Stimulated activated CD4-positive, alpha-beta T cell treated with anti-CD3 and anti-CD28 coated beads, Interleukin-15, amount 100 ng/mL, for 1 hour (primary cell): ENCODE data around the gene ASF1A.

ENCODE experiments used
- DNase-seq, 2 donors: peaks; one replicate each; pipeline ENCODE4 v3.0.0-alpha.2; 2020; ENCODE audit warnings: low read depth in 1 of 2, low spot score in 1 of 2

The ASF1A gene

DNA sequence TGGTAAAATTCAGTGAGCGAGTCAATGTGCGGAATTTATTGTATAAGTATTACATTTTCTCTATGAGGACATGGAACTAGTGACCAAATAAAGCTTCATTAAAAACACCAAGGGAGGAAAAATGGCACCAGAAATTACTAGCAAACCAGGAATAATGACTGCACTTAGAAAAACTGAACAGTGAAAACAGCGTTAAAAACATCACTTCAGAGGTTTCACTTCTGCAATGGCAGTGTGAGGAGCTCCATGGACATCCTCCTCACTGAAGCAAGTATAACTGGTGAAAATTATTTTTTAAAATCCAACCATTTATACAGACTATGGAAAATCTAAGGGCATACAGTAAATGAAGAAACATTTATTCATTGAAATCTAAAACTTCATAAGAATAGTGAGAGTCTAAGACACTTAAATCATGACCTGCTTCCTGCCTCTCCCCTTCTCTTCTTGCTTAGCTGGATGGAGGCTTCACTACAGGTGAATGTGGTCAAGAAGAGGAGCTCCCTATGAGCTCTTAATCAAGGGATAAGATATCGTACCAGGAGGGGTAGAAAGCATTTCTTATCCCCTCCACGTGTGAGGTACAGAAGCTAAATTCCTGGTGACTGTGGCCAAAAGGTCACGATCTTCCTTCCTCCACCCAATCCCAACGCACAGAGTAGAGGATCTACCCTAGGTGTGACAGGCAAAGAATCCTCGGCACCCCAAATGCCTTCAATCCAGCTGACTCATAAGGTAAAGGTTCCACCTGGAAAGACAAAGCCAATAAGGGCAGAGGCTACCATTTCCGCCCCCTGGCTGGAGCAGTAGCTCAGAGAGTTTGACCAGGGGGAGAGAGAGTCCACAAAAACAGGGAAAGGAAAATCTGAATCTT is 12.3 kb upstream of the ASF1A start:
- DNase-seq: no peak

DNA sequence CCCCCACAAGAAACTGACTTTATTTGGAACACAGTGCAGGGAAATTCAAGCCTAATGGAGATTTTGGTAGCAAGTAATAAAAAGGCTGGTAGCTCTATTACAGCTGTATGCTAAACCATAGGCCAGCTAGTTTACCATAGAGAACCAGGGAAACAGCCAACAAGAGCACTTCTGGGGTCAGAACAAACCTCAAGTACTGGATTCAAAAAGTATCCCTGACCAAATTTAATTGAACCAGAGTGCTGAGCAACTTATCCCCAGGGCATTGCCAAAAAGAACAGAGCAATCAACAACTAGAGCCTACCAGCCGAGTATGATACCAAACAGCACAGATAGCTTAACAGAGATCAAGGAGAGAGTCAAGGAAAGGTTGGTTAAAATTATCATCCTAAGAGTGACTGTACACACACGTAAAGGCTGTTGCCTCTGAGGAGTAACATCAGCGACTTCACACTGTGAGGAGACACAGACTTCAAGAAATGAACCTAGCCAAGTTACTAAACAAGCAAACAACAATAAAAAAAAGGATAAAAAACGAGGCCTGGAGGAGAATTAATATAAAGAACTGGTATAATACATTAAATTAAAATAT is 11.5 kb upstream of the ASF1A start:
- no peak for DNase-seq

GRCh38 chr6:118886641-118887040 is 7.3 kb upstream of the ASF1A start:
- no peak for DNase-seq

DNA sequence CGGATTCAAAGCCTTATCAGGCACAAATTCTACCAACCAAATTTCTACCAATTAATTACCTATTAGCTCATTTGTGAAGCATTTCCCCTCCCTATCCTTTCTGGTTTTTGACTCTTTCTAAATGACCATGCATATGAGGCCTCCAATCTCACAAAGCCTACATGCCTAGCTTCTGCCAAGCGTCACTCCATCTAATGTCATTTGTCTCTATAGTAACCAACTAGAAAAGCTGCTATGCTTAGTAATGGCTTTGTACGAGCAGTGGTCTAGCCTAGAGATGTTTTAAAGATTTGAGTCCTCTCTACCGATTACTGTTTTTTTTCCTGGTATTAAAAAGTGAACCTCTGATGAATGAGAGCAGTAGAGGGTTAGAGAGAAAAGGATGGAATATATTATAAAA is 4.8 kb upstream of the ASF1A start:
- DNase-seq: no peak

DNA sequence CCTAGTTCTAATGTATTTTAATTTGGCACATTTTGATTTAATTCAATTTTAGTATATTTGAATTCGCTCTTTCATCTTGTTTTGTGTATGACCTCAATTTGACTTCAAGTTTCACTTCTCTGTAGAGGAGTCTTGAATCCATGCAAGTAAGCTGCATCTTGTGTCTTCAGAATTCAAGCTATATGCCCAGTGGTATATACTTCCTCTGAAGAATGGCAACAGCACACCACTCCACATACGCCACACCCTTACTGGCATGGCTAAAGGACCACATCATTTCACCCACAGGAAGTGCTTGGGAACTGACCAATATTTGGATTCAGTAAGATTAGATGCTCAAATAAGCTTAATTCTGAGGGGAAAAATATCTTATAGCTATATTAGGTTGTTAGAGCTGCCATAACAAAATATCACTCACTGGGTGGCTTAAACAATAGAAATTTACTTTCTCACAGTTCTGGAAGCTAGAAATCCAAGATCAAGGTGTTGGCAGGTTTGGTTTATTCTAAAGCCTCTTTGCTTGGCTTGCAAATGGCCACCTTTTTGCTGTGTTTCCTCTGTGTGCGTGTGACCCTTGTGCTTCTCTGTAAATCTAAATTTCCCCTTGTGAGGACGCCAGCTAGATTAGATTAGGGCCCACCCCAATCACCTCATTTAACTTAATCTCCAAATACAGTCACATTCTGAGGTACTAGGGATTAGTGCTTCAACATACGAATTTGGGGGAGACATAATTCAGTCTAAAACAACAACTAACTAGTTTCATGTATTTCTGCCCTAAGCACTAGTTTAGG is 2.8 kb upstream of the ASF1A start:
- no peak for DNase-seq

- no peak for DNase-seq
Measured at GRCh38 chr6:118892355-118892991, 1.5 kb upstream of the ASF1A start.

GRCh38 chr6:118893064-118893806 is 717 bp upstream of the ASF1A start:
- DNase-seq: peak in 1 of 2 donors; percentile 5

DNA sequence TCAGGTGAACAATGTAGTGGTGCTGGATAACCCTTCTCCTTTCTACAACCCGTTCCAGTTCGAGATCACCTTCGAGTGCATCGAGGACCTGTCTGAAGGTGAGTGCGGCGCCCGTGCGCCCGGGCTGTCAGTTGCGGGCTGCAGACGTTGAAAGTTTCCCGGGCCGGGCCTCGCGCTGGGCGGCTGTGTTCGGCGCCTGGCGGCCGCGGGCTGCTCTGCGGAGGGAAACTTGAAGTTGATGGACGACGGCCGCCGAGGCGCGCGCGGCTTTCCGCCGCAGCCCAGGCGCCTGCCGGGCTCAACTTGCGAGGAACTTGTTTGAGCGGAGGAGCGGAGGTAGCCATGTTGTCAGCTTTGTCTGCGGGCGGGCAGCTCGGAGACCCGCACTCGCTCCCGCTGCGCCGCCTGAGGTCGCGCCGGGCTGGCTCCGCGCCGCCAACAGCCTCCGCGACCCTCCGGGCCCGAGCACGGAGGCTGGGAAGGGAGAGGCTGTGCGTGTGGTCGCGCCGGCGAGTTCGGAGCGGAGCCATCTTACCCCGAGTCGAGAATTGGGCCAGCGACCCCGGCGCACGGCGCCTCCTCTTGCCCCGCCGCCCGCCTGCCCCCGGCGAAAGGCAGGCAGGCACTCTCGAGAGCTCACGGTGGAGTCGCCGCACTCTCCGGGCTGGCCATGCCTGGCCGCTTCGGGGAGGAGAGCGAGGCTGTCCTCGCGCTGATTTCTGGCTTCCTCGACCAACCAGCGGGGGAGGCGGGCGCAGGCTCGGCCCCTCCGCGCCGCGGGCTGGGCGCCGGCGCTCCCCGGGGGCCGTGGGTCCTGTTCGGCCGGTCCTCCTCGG is 691 bp downstream of the ASF1A start:
- DNase-seq: peak; percentile 40 to 41

- DNase-seq: no peak
Measured at GRCh38 chr6:118895261-118895560, 1.3 kb downstream of the ASF1A start.

GRCh38 chr6:118895859-118896258 is 1.9 kb downstream of the ASF1A start:
- DNase-seq: no peak

DNA sequence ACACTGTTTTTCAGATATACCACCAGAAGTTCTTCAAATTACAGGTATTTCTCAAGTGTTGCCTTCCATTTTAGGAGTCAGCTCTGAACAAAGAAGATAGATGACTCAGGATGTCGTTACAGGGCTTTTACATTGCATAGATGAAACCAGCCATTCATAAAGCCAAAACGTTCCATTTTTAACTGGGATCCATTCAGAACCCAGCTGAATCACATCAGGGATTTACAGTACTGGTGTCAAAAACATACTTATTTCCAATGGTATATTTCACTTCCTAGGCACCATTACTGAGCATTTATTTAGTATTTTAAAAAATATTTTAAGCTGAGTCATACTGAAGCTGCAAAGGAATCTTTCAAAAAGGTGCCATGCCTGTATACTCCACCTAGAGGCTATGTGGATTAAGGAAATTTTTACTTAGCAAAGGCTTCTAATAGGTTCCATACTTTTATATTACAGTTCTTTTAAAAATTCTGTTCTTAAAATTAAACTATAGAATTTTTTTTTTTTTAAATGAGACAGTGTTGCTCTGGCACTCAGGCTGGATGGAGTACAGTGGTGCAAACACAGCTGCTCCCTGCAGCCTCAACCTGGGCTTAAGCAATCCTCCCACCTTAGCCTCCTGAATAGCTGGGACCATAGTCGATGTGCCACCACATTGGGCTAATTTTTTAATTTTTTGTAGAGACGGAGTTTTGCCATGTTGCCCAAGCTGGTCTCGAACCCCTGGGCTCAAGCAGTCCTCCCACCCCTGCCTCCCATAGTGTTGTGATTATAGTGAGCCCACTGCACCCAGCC is 2.6 kb downstream of the ASF1A start:
- no peak for DNase-seq

DNA sequence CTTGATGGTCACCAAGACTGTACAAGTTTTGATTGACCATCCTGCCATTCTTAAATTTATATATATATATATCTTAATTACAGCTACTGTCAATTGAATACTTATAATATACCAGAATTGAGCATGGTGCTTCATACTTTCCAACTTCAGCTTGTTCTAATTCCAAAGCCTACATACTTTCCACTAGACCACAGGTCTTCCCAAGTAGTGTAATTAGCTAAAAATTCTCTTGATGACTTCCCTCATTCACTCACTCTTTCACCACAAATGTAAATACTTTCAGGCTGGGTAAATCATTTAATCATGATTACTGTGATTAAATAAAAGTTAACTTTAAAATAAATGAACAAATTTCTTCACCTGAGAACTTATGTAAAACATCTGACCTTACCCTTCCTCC is 3.4 kb downstream of the ASF1A start:
- no peak for DNase-seq

DNA sequence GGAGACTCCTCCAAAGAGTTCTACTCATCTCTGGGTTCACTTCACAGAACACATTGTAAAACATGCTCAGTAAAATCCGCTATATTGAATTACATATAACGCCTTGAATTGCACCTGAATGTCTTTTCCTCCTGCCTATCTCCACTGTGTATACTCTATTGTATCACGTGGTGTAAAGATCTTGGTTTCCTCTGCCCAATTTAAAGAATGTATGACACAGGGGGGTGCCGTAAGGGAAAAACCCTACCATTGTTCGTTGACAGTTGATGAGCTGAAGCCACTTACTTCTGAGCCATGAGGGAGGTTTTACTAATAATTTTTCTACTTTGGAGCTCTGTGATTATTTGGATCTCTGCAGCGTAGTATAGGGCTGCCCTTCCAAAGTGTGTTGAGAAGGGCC is 6.0 kb downstream of the ASF1A start:
- DNase-seq: no peak

GRCh38 chr6:118902726-118903125 is 8.8 kb downstream of the ASF1A start:
- no peak for DNase-seq

GRCh38 chr6:118903138-118903537 is 9.2 kb downstream of the ASF1A start:
- no peak for DNase-seq

- no peak for DNase-seq
Measured at GRCh38 chr6:118903691-118904090, 9.7 kb downstream of the ASF1A start.

DNA sequence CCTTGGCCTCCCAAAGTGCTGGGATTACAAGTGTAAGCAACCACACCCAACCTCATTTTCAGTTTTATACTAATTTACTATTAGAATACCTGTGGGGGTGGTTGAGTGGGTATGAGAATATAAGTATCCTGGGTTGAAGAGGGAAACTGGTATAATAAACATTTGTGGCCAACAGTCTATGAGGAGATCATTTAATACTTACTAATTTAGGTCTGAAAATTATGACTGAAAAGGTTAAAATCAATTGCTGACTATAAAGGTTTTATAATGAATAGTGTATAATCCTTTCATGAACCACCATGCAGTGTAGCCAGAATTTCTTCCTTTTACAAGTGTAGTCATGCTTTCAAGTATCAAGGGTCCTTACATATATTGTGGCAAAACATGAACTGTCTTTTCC is 11.1 kb downstream of the ASF1A start:
- no peak for DNase-seq

DNA sequence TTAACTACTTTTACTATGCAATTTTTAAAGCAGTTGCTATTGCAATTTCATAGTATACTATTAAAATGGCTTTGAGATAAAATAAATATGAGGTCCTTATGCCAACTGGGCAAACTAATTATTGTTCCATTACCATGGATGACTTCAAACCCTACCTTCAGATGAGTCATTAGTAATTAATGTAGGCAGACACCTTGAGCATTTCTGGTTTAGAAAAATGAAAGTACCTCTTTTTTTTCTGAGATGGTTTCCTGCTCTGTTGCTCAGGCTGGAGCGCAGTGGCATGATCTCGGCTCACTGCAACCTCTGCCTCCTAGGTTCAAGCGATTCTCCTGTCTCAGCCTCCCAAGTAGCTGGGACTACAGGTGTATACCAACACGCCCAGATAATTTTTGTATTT is 11.9 kb downstream of the ASF1A start:
- no peak for DNase-seq

GRCh38 chr6:118908441-118908840 is 14.5 kb downstream of the ASF1A start:
- DNase-seq: no peak
